Mammary epithelial cell (primary cell): Measurements from ENCODE around the gene ANO1.

ENCODE experiments used
- CTCF ChIP-seq, 2 donors: IDR thresholded peaks in 1 of 2; conservative IDR thresholded peaks in 1 of 2; 2 replicates each; pipeline ENCODE4 v1.5.1; 2011 to 2012; ENCODE audit warnings: inconsistent platforms in 2 of 2, low read length in 2 of 2, mild to moderate bottlenecking in 2 of 2, control low read depth in 1 of 2, low read depth in 1 of 2; ENCODE audit not compliant: insufficient read depth in 1 of 2; ENCODE audit errors: extremely low read depth in 1 of 2
- EZH2 ChIP-seq: IDR thresholded peaks from 2 replicates; pipeline ENCODE4 v1.6.1; 2012; ENCODE audit warnings: low read length, inconsistent platforms, borderline replicate concordance

- TF ChIP-seq CTCF (conservative IDR thresholded peaks at IDR 0.05 in 1 of 2, IDR thresholded peaks at IDR 0.05 in 1 of 2; ENCODE audit: extremely low read depth in 1 of 2, insufficient read depth in 1 of 2, low read depth in 1 of 2, low read length in 2 of 2) (no peak), EZH2 (no peak)
These were observed 91.5 kb downstream of the ANO1 start for GRCh38 chr11:70169632-70170031.
